ENCODE results near the gene FBN2.

- TF ChIP-seq CTCF (conservative IDR thresholded peaks at IDR 0.05; ENCODE audit: low read depth, low read length) (no peak), NFE2L2 (IDR thresholded peaks at IDR 0.05; ENCODE audit: low read depth, low read length) (no peak), POLR2A (IDR thresholded peaks at IDR 0.05; ENCODE audit: low read depth, low read length) (no peak)
Observed at GRCh38 chr5:128318691-128319090, 219.4 kb downstream of the FBN2 start.
